ENCODE data around the gene SLFN13.
"Not testable (repeated sequence)": the region's sequence is repeated elsewhere in the genome, so short reads cannot be mapped to it uniquely, and the experiment has no call there.

SLFN13 gene

DNA sequence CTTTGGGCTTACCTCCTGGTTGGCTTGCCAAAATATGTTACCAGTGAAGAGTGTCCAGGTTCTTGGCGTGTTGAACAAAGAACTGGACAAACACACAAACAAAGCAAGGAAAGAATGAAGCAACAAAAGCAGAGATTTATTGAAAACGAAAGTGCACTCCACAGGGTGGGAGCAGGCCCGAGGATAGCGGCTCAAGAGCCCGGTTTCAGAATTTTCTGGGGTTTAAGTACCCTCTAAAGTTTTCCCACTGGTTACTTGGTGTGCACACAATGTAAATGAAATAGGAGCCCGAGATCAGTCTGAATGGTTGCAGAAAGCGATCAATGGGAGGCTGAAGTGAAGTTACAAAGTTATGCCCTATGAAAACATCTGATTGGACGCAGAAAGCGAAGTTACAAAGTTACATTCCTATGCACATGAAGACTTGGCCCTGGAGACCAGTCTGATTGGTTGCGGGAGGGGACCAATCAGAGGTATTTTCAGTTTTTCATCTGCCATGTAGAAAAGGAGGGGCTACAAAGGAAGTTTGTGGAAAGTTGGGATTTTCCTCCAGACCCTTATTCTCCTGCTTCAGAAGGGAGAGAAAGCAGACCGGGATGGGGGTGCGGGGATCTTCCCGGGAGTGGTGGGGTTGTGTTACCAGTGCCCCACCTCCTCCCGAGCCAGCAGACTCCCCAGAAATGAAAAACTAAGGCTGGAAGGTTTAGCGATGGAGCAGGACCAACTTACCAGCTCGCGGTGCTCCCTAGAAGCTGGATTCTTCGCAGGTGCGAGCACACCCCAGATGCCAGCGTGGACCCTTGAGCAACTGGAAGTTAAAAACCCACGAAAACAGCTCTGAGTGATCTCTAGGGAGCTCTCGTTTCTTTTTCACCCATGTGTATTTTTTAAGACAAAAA is 16.1 kb downstream of the SLFN13 start, which contains the start of gene SLFN12:
Gene SLFN12 (minus strand): TSS at position 325 of the 899 bp plus-strand sequence. CDS start 9,472 bp downstream, outside the sequence.
- DNase-seq, result peak in 14 of 51 donors; percentile 7 to 37 (median 24)

DNA sequence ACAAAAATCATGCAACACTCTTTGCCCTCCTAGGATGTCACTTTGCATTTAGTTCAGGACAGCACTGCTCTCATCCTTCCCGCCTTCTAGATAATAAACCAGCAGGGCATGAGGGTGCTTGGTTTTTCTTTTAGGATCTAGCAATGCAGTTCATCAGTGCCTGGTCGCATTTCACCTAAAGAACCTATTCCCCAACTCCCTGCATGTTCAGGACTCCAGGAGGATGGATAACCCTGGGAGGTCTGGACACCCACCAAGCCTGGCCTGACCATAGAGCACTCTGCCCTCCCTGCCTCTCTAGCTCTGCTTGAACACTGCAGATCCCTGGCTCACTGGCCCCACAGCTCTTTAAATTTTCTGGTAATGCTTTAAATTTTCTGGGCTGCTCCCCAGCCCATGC is 18.9 kb downstream of the SLFN13 start:
- DNase-seq, result no peak

DNA sequence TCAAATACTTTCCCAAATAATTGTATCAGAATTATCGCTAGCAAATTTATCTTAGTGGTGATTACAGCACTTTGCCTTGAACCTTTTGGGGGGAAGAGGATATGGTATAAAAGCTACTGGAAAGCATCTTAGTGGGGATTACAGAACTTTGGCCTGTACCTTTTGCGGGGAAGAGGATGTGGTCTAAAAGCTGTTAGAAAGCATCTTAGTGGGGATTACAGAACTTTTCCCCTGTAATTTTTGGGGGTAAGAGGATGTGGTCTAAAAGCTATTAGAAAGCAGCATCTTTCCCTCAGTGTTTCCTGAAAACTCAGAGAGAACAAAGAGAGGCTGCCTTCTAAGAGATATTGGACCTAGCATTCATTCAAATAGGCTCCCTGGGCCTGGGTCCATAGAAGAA is 20.3 kb downstream of the SLFN13 start:
- no peak for DNase-seq

DNA sequence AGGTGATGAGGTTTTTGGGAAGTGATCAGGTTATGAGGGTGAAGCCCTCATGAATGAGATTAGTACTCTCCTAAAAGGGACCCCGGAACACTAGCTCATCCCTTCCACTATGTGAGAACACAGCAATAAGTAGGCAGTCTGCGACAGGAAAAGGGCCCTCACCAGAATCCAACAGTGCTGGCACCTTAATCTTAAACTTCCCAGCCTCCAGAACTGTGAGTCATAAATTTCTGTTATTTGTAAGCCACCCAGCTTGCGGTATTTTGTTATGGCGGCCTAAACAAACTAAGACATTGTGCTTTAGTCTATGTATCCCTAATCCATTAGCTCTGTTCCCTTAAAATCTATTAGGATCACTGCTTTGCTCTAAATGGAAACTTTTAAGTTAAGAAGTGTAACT is 24.8 kb downstream of the SLFN13 start:
- DNase-seq, result no peak

DNA sequence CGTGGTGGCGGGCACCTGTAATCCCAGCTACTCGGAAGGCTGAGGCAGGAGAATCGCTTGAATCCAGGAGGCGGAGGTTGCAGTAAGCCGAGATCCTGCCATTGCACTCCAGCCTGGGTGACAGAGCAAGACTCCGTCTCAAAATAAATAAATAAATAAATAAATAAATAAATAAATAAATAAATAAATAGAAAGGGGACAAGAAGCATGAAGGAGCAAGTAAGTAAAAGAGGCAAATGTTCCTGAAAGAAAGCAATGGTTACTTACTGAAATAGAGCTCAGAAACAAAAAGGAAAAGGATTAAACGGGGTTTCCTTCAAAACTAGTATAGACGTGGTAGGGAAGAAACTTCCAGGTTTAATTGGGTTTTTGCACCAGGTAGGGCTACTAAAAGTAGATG is 27.5 kb downstream of the SLFN13 start:
- DNase-seq, result not testable (repeated sequence)

DNA sequence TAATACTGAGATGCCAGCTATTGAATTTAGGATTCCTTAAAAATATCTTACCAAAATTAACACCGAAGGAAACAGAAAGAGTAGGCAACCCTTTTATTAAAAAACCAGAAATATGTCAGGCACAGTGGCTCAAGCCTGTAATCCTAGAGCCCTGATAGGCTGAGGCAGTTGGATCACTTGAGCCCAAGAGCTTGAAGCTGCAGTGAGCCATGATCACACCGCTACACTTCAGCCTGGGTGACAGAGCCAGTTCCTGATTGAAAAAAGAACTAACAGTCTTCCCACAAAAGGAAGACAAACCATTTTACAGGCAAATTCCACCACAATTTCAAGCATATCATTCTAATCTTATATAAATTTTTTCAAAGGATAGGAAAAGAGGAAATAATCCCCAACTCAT is 31.9 kb downstream of the SLFN13 start:
- DNase-seq, result no peak

DNA sequence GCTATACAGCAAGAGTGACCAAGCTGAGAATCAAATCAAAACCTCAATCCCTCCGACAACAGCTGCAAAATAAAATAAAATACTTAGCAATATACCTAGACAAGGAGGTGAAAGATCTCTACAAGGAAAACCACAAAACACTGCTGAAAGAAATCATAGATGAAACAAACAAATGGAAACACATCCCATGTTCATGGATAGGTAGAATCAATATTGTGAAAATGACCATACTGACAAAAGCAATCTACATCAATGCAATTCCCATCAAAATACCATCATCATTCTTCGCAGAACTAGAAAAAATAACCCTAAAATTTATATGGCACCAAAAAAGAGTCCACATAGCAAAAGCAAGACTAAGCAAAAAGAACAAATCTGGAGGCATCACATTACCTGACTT is 33.9 kb downstream of the SLFN13 start:
- DNase-seq, result not testable (repeated sequence)

DNA sequence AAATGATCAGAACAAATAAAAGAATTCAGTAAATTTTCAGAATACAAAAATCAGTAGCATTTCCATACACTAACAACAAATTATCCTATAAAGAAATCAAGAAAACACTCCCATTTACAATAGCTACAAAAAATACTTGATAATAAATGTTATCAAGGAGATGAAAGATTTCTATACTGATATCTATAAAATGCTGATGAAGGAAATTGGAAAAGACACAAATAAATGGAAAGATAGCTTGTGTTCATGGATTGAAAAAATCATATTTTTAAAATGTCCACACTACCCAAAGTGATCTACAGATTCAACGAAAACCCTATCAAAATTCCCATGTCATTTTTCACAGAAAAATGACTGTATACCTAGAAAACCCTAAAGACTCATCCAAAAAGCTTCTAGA is 34.3 kb downstream of the SLFN13 start:
- DNase-seq, result no peak

DNA sequence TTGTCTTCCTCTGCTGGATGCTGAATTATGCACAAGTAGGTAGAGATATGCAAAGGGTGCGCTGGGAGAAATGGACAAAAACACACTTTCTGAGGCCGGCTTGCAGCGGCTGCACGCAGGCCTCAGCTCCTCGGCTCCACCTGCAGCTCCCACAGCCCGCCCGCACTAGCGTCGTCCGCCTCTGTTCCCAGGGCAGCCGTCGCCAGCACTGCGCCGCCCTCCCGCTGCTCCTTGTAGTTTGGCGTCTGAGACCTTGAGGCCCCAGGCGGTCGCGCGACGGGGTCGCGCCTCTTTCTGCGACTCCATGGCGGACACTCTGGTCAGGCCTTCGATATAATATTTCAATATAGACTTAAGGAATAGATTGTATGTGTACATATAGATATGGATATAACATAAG is 41.0 kb downstream of the SLFN13 start:
- no peak for DNase-seq

DNA sequence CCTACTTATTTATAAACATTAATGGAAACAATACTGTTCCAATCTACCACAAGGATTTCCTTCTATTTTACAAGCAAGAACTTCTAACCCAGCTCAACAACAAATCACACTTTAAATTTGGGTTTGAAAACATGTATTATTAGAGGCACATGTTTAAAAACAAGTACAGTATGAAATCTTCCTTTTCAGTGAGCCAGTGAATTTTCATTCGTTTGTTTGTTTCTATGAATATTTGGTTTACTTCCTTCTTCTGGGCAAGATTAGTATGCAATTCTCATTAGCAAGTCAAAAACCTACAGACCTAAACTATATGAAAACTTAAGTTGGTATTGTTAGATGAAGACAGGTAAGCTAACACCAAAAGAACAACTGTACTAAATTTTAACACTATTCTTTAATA is 42.0 kb downstream of the SLFN13 start:
- DNase-seq, result no peak

DNA sequence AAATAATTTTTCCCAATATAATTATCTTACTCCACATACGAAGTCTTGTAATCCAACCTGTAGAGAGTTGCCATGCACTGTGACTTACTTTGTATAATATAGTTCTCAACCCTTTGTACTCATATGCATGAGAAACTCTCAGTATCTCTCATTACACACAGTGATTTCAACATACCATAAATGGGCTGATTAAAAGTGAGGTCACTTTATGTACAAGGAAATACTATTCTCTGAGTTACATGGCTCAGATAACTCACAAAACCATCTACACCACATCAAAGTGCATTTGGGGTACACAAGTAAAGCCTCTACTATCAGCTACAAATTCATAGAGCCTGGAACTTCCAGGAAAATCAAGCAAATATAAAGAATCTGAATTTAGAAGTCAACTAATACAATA is 44.2 kb downstream of the SLFN13 start:
- no peak for DNase-seq

DNA sequence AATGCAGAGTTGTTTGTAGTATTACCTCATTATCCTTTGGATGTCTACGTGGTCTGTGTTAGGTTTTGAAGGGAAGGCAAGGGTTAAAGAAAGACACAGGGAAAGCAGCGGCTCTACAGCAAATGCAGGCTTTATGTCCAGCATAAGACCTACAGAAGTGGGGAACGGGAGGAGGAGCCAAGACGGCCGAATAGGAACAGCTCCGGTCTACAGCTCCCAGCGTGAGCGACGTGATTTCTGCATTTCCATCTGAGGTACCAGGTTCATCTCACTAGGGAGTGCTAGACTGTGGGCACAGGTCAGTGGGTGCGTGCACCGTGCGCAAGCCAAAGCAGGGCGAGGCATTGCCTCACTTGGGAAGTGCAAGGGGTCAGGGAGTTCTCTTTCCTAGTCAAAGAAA is 54.8 kb downstream of the SLFN13 start:
- DNase-seq, result not testable (repeated sequence)

DNA sequence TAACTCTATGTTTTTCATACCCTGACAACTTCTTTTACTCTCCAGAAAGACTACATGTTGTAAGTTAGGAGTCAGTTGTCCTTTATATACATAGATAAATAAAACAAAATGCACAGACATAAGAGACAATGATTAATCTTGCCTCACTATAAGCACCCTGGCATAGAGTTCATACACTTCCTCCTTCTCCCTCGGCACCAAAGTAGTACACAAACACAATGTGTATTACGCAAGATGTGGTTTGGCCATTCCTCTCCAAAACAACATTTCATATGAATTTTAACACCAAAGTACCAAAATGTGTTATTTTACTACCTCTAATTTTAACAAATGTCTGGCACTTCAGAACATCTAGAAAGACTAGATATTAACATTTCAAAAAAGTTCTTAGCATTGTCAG is 57.9 kb downstream of the SLFN13 start:
- no peak for DNase-seq

DNA sequence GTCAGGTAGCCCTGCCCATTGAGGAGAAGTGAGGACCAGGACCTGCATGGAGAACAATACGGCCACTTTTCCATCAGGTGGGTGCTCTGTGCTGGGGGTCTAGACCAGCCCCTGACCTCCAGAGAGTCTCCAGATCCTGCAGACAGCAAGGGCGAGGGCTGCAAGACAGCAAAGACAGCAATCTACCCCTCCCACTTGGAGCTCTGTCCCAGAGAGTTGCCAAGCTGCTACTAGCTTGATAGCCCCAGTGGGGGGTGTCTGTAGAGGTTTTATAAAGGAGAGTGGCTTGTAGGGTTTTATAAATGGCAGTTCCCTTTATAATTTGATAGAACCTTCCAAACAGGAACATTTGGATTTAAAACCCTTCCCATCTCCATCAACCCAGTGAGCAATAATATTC is 58.4 kb downstream of the SLFN13 start:
- no peak for DNase-seq

DNA sequence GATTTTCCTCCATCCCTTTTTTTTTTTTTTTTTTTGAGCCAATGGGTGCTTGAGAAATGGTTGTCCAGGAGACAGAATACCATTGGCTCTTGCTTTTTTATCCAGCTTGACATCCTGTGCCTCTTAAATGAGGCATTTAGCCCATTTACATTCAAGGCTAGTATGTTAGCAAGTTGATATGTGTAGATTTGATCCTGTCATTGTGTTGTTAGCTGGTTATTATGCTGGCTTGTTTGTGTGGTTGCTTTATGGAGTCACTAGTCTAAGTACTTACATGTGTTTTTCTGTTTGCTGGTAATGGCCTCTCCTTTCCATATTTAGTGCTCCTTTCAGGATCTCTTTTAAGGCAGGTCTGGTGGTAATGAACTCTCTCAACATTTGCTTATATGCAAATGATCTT is 61.1 kb downstream of the SLFN13 start:
- no peak for DNase-seq
